Kidney glomerular epithelial cell (primary cell): Measurements from ENCODE around the gene GPR137B.

Experiments
- DNase-seq: peaks from one replicate; lab custom pipeline; 2025; lab: John Stamatoyannopoulos, UW

The GPR137B gene

GRCh38 chr1:236114076-236114747 is 28.1 kb upstream of the GPR137B start:
- DNase-seq, result no peak

- DNase-seq, result no peak
These were observed 24.6 kb upstream of the GPR137B start for GRCh38 chr1:236117710-236118109.

- DNase-seq, result no peak
These were observed 22.3 kb upstream of the GPR137B start for GRCh38 chr1:236119943-236120484.

- no peak for DNase-seq
These were observed 21.6 kb upstream of the GPR137B start for GRCh38 chr1:236120721-236121153.

GRCh38 chr1:236122176-236122575 is 20.2 kb upstream of the GPR137B start:
- no peak for DNase-seq

GRCh38 chr1:236123563-236123962 is 18.8 kb upstream of the GPR137B start:
- no peak for DNase-seq

- DNase-seq, result no peak
These were observed 17.4 kb upstream of the GPR137B start for GRCh38 chr1:236124965-236125364.

GRCh38 chr1:236127045-236127444 is 15.3 kb upstream of the GPR137B start:
- DNase-seq, result no peak

- DNase-seq, result no peak
These were observed 13.6 kb upstream of the GPR137B start for GRCh38 chr1:236128646-236129178.

GRCh38 chr1:236129306-236129705 is 13.0 kb upstream of the GPR137B start:
- no peak for DNase-seq

- DNase-seq, result no peak
These were observed 12.0 kb upstream of the GPR137B start for GRCh38 chr1:236130372-236130771.

- no peak for DNase-seq
These were observed 10.4 kb upstream of the GPR137B start for GRCh38 chr1:236131916-236132315.

GRCh38 chr1:236132420-236133046 is 9.8 kb upstream of the GPR137B start:
- DNase-seq, result no peak

GRCh38 chr1:236133339-236133738 is 9.0 kb upstream of the GPR137B start:
- no peak for DNase-seq

GRCh38 chr1:236133802-236134201 is 8.5 kb upstream of the GPR137B start:
- DNase-seq, result no peak

GRCh38 chr1:236137285-236137852 is 5.0 kb upstream of the GPR137B start:
- DNase-seq, result no peak

GRCh38 chr1:236139495-236139894 is 2.8 kb upstream of the GPR137B start:
- no peak for DNase-seq

GRCh38 chr1:236140705-236141446 is 1.5 kb upstream of the GPR137B start:
- DNase-seq, result no peak

GRCh38 chr1:236141447-236142252 is 689 bp upstream of the GPR137B start:
- peak; percentile 17 for DNase-seq

- no peak for DNase-seq
These were observed 987 bp downstream of the GPR137B start for GRCh38 chr1:236143104-236143948.
